Neural progenitor cell (in vitro differentiated cells): ENCODE data around the gene PNMA6A.
"Not testable (repeated sequence)": the region's sequence is repeated elsewhere in the genome, so short reads cannot be mapped to it uniquely, and the experiment has no call there.

Experiments
- EZH2 ChIP-seq: fragments of 200-600 bp; sonication (generic); IDR thresholded peaks from 2 replicates; pipeline ENCODE4 v1.6.1; 2017; ENCODE audit warnings: antibody characterized with exemption, mild to moderate bottlenecking, moderate library complexity
- TF ChIP-seq, protein P1 (sequence below): fragments of 200-600 bp; sonication (generic); IDR thresholded peaks from 2 replicates; pipeline ENCODE4 v1.5.1; 2017; ENCODE audit warnings: antibody characterized with exemption, mild to moderate bottlenecking

- TF ChIP-seq, protein P1, sequence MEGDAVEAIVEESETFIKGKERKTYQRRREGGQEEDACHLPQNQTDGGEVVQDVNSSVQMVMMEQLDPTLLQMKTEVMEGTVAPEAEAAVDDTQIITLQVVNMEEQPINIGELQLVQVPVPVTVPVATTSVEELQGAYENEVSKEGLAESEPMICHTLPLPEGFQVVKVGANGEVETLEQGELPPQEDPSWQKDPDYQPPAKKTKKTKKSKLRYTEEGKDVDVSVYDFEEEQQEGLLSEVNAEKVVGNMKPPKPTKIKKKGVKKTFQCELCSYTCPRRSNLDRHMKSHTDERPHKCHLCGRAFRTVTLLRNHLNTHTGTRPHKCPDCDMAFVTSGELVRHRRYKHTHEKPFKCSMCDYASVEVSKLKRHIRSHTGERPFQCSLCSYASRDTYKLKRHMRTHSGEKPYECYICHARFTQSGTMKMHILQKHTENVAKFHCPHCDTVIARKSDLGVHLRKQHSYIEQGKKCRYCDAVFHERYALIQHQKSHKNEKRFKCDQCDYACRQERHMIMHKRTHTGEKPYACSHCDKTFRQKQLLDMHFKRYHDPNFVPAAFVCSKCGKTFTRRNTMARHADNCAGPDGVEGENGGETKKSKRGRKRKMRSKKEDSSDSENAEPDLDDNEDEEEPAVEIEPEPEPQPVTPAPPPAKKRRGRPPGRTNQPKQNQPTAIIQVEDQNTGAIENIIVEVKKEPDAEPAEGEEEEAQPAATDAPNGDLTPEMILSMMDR = not testable (repeated sequence)
- TF ChIP-seq EZH2 = not testable (repeated sequence)
Observed at GRCh38 chrX:153066402-153066801, 5.9 kb upstream of the PNMA6A start.
